Muscle layer of colon (tissue), 2 donors: ENCODE measurements around the gene TMEM229B.

Experiments used
- H3K27ac ChIP-seq: one replicate; pipeline ENCODE4 v1.7.0; 2013; ENCODE audit warnings: low read depth, mild to moderate bottlenecking, low read length, moderate library complexity
- H3K27me3 ChIP-seq, 2 donors: one replicate each; pipeline ENCODE4 v1.7.0; 2013; ENCODE audit warnings: low read length in 2 of 2, mild to moderate bottlenecking in 2 of 2; ENCODE audit not compliant: insufficient read depth in 2 of 2, control insufficient read depth in 1 of 2
- H3K36me3 ChIP-seq: one replicate; pipeline ENCODE4 v1.7.0; 2013; ENCODE audit warnings: mild to moderate bottlenecking, low read length; ENCODE audit not compliant: insufficient read depth
- H3K4me1 ChIP-seq: one replicate; pipeline ENCODE4 v1.7.0; 2013; ENCODE audit warnings: mild to moderate bottlenecking, low read length; ENCODE audit not compliant: insufficient read depth
- H3K4me3 ChIP-seq, 2 donors: one replicate each; pipeline ENCODE4 v1.7.0; 2013; ENCODE audit warnings: low read length in 2 of 2, low read depth in 1 of 2, mild to moderate bottlenecking in 1 of 2, moderate library complexity in 1 of 2
- H3K9ac ChIP-seq: one replicate; pipeline ENCODE4 v1.7.0; 2013; ENCODE audit warnings: low read length
- H3K9me3 ChIP-seq: one replicate; pipeline ENCODE4 v1.7.0; 2013; ENCODE audit warnings: mild to moderate bottlenecking, low read length
- donor health status: abdominal sarcoma.
- donor health status: Adenocarcinoma of cecum.

The TMEM229B gene

DNA sequence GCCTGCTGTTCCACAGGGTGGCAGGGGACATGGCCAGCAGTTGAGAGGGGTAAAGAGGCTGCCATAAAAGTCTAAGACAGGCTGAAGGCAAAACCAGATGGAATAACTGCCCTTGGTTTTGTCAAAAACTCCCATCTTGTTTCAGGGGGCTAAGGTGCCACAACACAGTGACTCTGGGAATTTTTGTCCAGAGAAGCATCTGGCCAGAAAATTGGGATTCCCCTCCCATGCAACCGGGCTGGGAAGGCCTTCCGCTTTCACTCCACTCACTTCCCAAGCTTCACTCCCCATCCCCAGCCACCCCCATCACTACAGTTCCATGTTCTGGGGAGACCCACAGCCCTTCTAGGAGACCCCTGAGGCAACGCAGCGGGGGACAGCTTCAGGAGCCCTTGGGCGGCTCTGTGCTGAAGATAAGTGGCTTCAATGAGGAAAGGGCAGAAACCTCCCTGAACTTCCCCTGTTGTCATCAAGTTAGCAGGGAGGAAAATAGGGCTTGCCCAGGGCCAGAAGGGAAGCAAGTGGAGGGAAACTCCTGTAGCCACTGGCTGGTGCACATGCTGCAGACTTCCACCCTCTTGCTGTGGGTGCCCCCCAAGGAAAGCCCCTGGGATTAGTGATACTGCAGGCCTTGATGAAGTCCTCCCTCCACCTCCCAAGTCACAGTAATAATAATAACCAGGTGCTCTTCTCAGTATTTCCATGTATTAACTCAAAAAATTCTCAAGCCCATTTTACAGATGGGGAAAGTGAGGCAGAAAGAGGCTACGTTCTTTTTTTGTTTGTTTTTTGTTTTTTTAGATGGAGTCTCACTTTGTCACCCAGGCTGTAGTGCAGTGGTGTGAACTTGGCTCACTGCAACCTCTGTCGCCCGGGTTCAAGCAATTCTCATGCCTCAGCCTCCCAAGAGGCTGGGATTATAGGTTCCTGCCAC, 6.0 kb downstream of the TMEM229B start:
- no peaks in the 10 kb centered on the region for H3K9me3 ChIP-seq
- H3K27me3 ChIP-seq, result no peaks in the 10 kb centered on the region
- no peak overlapping the region for H3K4me3 ChIP-seq
- no peak overlapping the region for H3K27ac ChIP-seq
- no peaks in the 10 kb centered on the region for H3K36me3 ChIP-seq
- H3K4me1 ChIP-seq, result no peaks in the 10 kb centered on the region
- H3K9ac ChIP-seq, result no peak overlapping the region

DNA sequence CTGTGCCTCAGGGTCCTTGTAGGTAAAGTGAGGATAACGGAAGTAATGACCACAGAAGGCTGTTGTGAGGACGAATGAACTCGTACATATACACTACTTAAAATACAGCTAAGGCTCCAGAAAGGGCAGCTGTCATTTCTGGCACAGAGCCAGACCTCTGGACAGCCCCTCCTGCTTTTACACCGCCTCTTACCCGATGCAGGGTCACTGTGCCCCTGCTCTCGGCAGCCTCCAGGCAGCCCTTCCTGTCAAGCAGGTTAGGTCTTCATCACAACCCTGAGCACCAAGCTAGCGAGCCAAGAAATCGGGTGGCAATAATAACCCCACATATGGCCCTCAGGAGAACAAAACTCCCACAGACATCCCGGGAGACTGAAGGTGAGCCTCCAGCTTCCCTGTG, 8.5 kb downstream of the TMEM229B start:
- Histone ChIP-seq H3K36me3 (no peaks in the 10 kb centered on the region), H3K4me1 (no peaks in the 10 kb centered on the region), H3K27ac (no peak overlapping the region), H3K27me3 (no peaks in the 10 kb centered on the region), H3K4me3 (no peak overlapping the region), H3K9me3 (no peaks in the 10 kb centered on the region), H3K9ac (no peak overlapping the region)

DNA sequence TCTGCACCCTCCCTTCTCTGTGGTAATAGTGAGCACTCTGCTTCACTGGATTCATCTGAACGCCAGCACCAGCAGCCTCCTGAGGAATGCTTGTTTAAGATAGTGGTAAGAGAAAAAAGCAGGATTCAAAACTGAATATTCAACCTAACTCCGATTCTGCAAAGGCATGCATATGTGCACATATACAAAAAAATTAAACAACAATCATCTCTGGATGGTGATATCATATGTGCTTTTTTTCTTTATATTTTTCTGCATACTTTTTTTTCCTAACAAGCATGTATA, 9.8 kb downstream of the TMEM229B start:
- H3K9me3 ChIP-seq, result no peaks in the 10 kb centered on the region

DNA sequence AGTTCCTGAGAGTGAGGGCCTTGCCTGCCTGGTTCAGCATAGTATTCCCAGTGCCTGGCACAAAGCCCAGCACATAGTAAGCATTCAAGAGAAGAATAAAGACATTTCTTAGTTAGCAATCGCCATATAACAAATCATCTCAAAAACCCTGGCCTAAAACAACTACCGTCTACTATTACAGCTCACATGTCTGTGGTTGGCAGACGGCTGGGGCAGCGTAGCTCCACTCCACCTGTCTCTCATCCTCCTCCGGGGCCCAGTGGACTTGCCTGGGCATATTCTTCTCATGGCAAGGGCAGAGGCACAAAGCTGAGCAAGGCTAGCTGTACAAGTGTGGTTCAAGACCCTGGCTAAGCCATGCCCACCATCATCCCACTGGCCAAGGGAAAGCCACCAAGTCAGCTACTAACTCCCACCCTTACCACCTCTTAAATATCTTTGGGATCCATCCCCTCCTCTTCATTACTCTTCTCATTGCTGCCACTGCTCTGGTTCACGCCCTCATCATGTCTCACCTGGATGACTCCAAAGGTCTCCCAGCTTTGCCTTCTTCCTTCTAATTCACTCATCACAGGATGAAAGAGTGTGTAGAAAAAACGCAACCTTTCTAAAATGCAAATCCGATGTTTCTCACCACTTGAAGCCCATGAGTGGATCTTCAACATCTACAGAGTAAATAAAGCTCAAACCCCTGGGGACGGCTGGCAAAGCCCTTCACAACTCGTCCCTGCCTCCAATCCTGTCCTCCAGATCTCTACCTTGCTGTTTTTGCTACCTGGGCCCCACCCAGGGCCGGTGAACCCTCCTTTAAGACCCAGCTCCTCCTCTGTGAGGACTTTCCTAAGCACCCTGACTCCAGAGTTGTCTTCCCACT, 10.4 kb downstream of the TMEM229B start:
- Histone ChIP-seq H3K9me3 (no peaks in the 10 kb centered on the region), H3K36me3 (no peaks in the 10 kb centered on the region), H3K27me3 (no peaks in the 10 kb centered on the region), H3K4me3 (no peak overlapping the region), H3K27ac (no peak overlapping the region), H3K9ac (no peak overlapping the region), H3K4me1 (no peaks in the 10 kb centered on the region)

More for the DNA sequence above, 9.8 kb downstream of the TMEM229B start:
- H3K36me3 ChIP-seq, result no peaks in the 10 kb centered on the region
- H3K9ac ChIP-seq, result no peak overlapping the region
- no peak overlapping the region for H3K4me3 ChIP-seq
- no peaks in the 10 kb centered on the region for H3K4me1 ChIP-seq
- no peak overlapping the region for H3K27ac ChIP-seq
- H3K27me3 ChIP-seq, result no peaks in the 10 kb centered on the region

DNA sequence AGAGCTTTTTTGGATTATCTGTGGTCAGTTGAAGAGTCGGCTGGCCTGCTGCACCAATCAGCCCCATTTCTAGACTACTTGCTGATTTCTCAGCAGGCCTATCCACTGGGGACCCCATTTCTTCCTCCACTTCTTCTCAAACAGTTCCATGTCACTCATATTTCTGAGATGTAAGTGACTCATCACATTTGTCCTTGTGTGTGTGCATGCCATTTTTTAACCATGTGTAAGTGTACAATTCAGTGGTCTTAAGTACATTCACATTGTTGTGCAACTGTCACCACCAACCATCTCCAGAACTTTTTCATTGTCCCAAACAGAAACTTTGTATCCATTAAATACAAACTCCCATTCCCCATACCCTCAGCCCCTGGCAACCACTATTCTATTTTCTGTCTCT, 14.2 kb downstream of the TMEM229B start:
- Histone ChIP-seq H3K36me3 (no peaks in the 10 kb centered on the region), H3K4me3 (no peak overlapping the region), H3K27me3 (no peaks in the 10 kb centered on the region), H3K4me1 (no peaks in the 10 kb centered on the region), H3K9me3 (no peaks in the 10 kb centered on the region), H3K9ac (no peak overlapping the region), H3K27ac (no peak overlapping the region)

DNA sequence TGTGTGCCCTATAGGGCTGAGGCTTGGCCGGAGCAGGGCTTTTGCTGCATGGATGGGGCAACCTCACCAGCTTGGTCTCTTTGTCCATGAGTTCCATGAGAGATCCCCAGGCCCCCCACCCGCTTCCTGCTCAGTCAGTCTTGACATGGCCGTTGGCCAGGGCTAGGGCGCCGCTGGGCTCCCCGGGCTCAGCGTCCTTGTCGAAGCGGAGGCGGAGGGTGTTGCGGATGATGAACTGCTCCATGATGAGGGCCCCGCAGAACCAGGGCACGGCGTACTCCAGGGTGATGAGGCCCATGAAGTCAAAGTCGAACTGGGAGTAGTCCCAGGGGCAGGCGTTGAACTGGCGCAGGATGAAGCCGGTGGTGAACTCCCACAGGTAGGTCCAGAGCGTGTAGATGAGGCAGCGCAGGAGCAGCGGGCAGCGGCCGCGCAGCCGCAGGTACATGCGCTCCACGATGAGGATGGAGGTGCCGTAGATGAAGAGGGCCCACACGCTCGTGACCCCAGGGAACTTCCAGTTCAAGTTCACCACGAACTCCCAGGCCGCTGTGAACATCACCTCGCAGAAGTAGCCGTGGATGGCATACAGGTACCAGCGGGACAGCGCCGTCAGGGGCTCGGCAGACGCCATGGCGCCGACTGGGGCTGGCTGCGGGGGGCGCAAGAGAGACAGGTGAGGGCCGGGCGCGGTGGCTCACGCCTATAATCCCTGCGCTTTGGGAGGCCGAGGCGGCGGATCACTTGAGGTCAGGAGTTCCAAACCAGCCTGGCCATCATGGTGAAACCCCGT, 15.0 kb downstream of the TMEM229B start:
- H3K9me3 ChIP-seq, result no peaks in the 10 kb centered on the region
- H3K4me1 ChIP-seq, result no peaks in the 10 kb centered on the region
- H3K4me3 ChIP-seq, result no peak overlapping the region
- no peak overlapping the region for H3K9ac ChIP-seq
- H3K27ac ChIP-seq, result no peak overlapping the region
- no peaks in the 10 kb centered on the region for H3K27me3 ChIP-seq
- H3K36me3 ChIP-seq, result no peaks in the 10 kb centered on the region

DNA sequence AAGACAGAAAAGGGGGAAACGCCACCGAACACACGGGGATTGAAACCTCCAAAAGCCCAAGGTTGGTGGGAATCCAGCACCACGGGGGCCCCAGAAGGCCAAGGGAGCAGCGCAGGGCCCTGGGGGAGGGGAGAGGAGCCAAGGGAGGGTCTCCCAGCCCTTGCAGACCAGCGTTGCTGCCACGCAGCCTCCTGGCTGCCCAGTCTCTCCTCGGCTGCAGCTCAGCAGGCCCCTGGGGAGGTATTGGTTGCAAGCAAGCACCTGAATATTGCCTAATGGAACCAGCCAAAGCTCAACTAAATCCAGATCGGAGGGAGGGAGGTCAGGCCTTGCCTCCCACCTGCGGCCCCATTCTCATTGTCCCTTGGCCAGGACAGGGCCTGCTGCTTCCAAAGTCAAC, 15.8 kb downstream of the TMEM229B start:
- Histone ChIP-seq H3K4me3 (no peak overlapping the region), H3K36me3 (no peaks in the 10 kb centered on the region), H3K4me1 (no peaks in the 10 kb centered on the region), H3K9me3 (no peaks in the 10 kb centered on the region), H3K9ac (no peak overlapping the region), H3K27ac (no peak overlapping the region), H3K27me3 (no peaks in the 10 kb centered on the region)

DNA sequence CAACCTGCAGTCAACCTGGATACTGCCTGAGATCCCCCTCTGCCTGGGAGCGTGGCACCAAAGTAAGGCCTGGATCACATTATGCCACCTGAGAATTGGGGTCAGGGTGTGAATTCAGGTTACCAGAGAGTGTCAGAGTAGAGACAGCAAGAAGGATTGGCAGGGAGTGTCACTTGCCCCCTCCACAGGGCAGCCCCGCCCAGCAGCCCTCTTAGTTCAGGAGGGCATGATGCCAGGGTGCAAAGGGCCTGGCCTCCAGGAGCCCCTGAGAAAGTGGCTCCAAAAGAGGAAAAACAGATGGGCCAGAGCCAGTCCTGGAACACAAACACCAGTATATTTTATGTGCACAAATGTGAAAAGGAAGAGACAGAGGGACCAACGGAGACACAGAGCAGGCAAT, 18.6 kb downstream of the TMEM229B start:
- Histone ChIP-seq H3K9ac (no peak overlapping the region), H3K4me3 (no peak overlapping the region), H3K27ac (no peak overlapping the region)

DNA sequence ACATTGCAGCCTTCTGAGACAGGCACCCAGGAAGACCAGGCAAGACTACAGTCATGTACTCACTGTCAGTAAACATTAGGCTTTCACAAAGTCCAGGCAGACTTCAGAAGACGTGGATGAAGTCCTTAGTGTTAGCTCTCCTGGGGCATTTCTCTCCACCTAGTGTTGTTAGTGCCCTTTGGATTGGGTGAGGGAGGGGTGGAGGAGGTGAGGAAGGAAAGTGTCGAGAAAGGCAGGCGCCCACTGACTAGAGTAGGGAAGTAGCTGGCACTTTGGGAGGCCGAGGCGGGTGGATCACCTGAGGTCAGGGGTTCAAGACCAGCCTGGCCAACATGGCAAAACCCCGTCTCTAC, 20.2 kb downstream of the TMEM229B start:
- no peak overlapping the region for H3K4me3 ChIP-seq
- H3K9ac ChIP-seq, result no peak overlapping the region
- H3K27me3 ChIP-seq, result no peaks in the 10 kb centered on the region
- H3K4me1 ChIP-seq, result no peaks in the 10 kb centered on the region
- H3K9me3 ChIP-seq, result no peaks in the 10 kb centered on the region
- no peaks in the 10 kb centered on the region for H3K36me3 ChIP-seq
- H3K27ac ChIP-seq, result no peak overlapping the region

More for the DNA sequence above, 18.6 kb downstream of the TMEM229B start:
- Histone ChIP-seq H3K9me3 (no peaks in the 10 kb centered on the region), H3K4me1 (no peaks in the 10 kb centered on the region), H3K36me3 (no peaks in the 10 kb centered on the region), H3K27me3 (no peaks in the 10 kb centered on the region)

DNA sequence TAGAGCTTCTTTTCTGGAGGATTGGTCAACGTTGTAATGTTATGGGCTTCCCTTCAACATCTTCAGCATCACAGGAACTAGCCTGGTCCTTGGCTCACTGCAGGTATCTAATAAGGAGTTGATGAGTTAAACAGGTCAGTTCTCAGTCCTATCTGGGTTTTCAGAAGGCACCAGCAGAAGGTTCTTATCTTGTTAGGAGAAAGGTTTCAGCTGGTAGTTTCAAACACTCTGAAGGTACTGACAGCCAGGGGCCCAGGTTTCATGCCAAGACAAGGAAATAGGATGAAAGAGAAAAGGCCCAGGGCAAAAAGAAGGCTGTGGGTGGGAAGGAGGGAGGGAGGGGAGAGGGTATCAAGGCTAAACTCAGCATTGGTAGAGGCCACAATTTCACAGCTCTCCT, 21.4 kb downstream of the TMEM229B start:
- H3K9ac ChIP-seq, result no peak overlapping the region
- H3K27me3 ChIP-seq, result no peaks in the 10 kb centered on the region
- no peak overlapping the region for H3K27ac ChIP-seq
- no peaks in the 10 kb centered on the region for H3K9me3 ChIP-seq
- no peak overlapping the region for H3K4me3 ChIP-seq
- no peaks in the 10 kb centered on the region for H3K36me3 ChIP-seq
- no peaks in the 10 kb centered on the region for H3K4me1 ChIP-seq

DNA sequence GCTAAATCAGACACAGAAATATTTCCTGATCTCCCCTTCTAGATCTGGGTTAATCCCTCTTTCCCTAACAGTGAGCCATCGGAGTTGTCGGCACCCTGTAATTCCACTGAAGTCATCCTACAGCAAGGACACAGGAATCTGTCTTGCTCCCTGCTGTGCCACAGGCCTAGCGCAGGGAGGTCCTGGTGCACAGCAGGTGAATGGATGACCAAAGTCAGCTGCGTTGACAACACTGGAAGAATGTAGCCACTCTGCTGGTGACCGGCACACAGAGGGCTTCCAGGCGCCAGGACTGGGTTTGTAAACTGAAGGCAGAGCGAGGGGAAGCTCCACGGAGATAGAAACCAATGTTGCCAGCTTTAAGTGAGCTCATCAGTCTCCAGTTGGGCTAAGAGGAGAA, 23.6 kb downstream of the TMEM229B start:
- Histone ChIP-seq H3K4me3 (no peak overlapping the region), H3K36me3 (no peaks in the 10 kb centered on the region), H3K9ac (no peak overlapping the region), H3K9me3 (no peaks in the 10 kb centered on the region), H3K27ac (no peak overlapping the region), H3K4me1 (no peaks in the 10 kb centered on the region), H3K27me3 (peaks cover 0 to 3% of the 10 kb centered on the region in 2 donors)
